OCI-LY3 (cell line): Measurements from ENCODE around the gene SIN3B.
"Not testable (repeated sequence)": the region's sequence is repeated elsewhere in the genome, so short reads cannot be mapped to it uniquely, and the experiment has no call there.

Source experiments
- H2AFZ ChIP-seq: fragments of 200-600, 300-600 bp; shearing (Covaris generic); 2 replicates; pipeline ENCODE4 v1.6.0; 2014; ENCODE audit warnings: antibody characterized with exemption, low read depth, low read length
- H3K27ac ChIP-seq: fragments of 200-600, 300-600 bp; sonication (generic); 2 replicates; pipeline ENCODE4 v1.5.1; 2014; ENCODE audit warnings: mild to moderate bottlenecking, low read length, moderate library complexity, mixed read lengths
- H3K27me3 ChIP-seq: fragments of 200-600, 300-600 bp; sonication (generic); 2 replicates; pipeline ENCODE4 v1.6.1; 2014; ENCODE audit warnings: low read depth, low read length, mixed read lengths
- H3K36me3 ChIP-seq: fragments of 200-600, 300-600 bp; sonication (generic); replicated peaks from 2 replicates; pipeline ENCODE3; 2014; ENCODE audit warnings: low read depth, low read length, mixed read lengths
- H3K4me1 ChIP-seq: fragments of 300-600, 200-600 bp; sonication (generic); 2 replicates; pipeline ENCODE4 v1.6.1; 2014; ENCODE audit warnings: low read length, mixed read lengths
- H3K4me2 ChIP-seq: fragments of 200-600, 300-600 bp; sonication (generic); 2 replicates; pipeline ENCODE4 v1.6.1; 2014; ENCODE audit warnings: low read length, mixed read lengths
- H3K4me3 ChIP-seq: fragments of 300-600, 200-600 bp; sonication (generic); 2 replicates; pipeline ENCODE4 v1.5.1; 2014; ENCODE audit warnings: antibody characterized with exemption, mild to moderate bottlenecking, low read length, moderate library complexity
- H3K79me2 ChIP-seq: fragments of 300-600, 200-600 bp; shearing (Covaris generic); 2 replicates; pipeline ENCODE4 v1.6.1; 2014; ENCODE audit warnings: mild to moderate bottlenecking, low read length, mixed read lengths
- H3K9ac ChIP-seq: fragments of 300-600, 200-600 bp; shearing (Covaris generic); 2 replicates; pipeline ENCODE4 v1.6.0; 2014; ENCODE audit warnings: mild to moderate bottlenecking, low read length, moderate library complexity
- H3K9me3 ChIP-seq: fragments of 200-600, 300-600 bp; shearing (Covaris generic); 2 replicates; pipeline ENCODE4 v1.6.1; 2014; ENCODE audit warnings: low read length, mixed read lengths; ENCODE audit not compliant: insufficient read depth
- H4K20me1 ChIP-seq: fragments of 200-600, 300-600 bp; sonication (generic); 2 replicates; pipeline ENCODE4 v1.6.1; 2016; ENCODE audit warnings: low read length, mixed read lengths; ENCODE audit not compliant: insufficient read depth
- EZH2phosphoT487 ChIP-seq: fragments of 200-600 bp; shearing (Covaris generic); IDR thresholded peaks from 2 replicates; pipeline ENCODE4 v1.6.1; 2018; ENCODE audit warnings: antibody characterized with exemption, mixed run types, low read depth
- TF ChIP-seq, protein P1 (sequence below): fragments of 200-600, 300-600 bp; sonication (generic); IDR thresholded peaks from 2 replicates; pipeline ENCODE4 v1.5.1; 2014; ENCODE audit warnings: antibody characterized with exemption, low read length, low read depth

SIN3B gene

GRCh38 chr19:16873594-16873993 is 44.4 kb downstream of the SIN3B start:
- 0 out of 2 replicates have a peak, but pooled peaks cover 5% of the 10 kb centered on the region for H4K20me1 ChIP-seq
- H3K36me3 ChIP-seq: peaks cover 47% of the 10 kb centered on the region

DNA sequence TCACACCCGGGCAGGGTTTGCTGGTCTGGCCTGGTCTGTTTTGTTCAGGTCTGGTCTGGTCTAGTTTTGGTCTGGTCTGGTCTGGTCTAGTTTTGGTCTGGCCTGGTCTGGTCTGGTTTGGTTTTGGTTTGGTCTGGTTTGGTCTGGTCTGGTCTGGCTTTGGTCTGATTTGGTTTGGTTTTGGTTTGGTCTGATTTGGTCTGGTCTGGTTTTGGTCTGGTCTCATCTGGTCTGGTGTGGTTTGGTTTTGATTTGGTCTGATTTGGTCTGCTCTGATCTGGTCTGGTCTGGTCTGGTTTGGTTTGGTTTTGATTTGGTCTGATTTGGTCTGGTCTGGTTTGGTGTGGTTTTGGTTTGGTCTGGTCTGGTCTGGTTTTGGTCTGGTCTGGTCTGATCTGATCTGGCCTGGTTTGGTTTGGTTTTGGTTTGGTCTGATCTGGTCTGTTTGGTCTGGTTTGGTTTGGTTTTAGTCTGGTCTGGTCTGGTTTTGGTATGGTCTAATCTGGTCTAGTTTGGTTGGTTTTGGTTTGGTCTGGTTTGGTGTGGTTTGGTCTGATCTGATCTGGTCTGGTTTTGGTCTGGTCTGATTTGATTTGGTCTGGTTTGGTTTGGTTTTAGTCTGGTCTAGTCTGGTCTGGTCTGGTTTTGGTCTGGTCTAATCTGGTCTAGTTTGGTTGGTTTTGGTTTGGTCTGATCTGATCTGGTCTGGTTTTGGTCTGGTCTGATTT is 45.2 kb downstream of the SIN3B start:
- Histone ChIP-seq H3K4me1 (no peaks in the 10 kb centered on the region), H3K79me2 (peaks cover 11% of the 10 kb centered on the region), H3K9ac (no peak overlapping the region), H4K20me1 (0 out of 2 replicates have a peak, but pooled peaks cover 5% of the 10 kb centered on the region), H3K9me3 (no peaks in the 10 kb centered on the region), H2AFZ (no peak overlapping the region), H3K4me3 (no peak overlapping the region), H3K36me3 (peaks cover 54% of the 10 kb centered on the region), H3K27ac (0 out of 2 replicates have a peak overlapping the region, but pooled peaks have one; percentile 2), H3K27me3 (no peaks in the 10 kb centered on the region), H3K4me2 (no peak overlapping the region)
- TF ChIP-seq EZH2phosphoT487: no peak

More at GRCh38 chr19:16873594-16873993, 44.4 kb downstream of the SIN3B start:
- Histone ChIP-seq H2AFZ (no peak overlapping the region), H3K9ac (no peak overlapping the region), H3K27ac (no peak overlapping the region), H3K9me3 (no peaks in the 10 kb centered on the region), H3K79me2 (peaks cover 11% of the 10 kb centered on the region), H3K4me1 (no peaks in the 10 kb centered on the region), H3K4me3 (no peak overlapping the region), H3K4me2 (no peak overlapping the region), H3K27me3 (no peaks in the 10 kb centered on the region)
- TF ChIP-seq, protein P1, sequence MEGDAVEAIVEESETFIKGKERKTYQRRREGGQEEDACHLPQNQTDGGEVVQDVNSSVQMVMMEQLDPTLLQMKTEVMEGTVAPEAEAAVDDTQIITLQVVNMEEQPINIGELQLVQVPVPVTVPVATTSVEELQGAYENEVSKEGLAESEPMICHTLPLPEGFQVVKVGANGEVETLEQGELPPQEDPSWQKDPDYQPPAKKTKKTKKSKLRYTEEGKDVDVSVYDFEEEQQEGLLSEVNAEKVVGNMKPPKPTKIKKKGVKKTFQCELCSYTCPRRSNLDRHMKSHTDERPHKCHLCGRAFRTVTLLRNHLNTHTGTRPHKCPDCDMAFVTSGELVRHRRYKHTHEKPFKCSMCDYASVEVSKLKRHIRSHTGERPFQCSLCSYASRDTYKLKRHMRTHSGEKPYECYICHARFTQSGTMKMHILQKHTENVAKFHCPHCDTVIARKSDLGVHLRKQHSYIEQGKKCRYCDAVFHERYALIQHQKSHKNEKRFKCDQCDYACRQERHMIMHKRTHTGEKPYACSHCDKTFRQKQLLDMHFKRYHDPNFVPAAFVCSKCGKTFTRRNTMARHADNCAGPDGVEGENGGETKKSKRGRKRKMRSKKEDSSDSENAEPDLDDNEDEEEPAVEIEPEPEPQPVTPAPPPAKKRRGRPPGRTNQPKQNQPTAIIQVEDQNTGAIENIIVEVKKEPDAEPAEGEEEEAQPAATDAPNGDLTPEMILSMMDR: no peak
- no peak for TF ChIP-seq EZH2phosphoT487

DNA sequence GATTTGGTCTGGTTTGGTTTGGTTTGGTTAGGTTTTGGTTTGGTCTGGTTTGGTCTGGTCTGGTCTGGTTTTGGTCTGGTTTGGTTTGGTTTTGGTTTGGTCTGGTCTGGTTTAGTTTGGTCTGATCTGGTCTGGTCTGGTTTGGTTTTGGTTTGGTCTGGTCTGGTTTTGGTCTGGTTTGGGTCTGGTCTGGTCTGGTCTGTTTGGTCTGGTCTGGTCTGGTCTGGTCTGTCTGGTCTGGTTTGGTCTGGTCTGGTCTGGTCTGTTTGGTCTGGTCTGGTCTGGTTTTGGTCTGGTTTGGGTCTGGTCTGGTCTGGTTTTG is 45.7 kb downstream of the SIN3B start:
- Histone ChIP-seq H3K27ac (0 out of 2 replicates have a peak overlapping the region, but pooled peaks have one; percentile 2), H3K36me3 (peaks cover 52% of the 10 kb centered on the region), H3K79me2 (peaks cover 11% of the 10 kb centered on the region)
- not testable (repeated sequence) for H3K27me3 ChIP-seq, H3K4me1 ChIP-seq, H4K20me1 ChIP-seq, H3K9ac ChIP-seq, H3K4me2 ChIP-seq, H2AFZ ChIP-seq, H3K4me3 ChIP-seq, H3K9me3 ChIP-seq

- no peaks in the 10 kb centered on the region for H3K4me1 ChIP-seq
- H3K9ac ChIP-seq: no peak overlapping the region
- H3K9me3 ChIP-seq: no peaks in the 10 kb centered on the region
- H4K20me1 ChIP-seq: 0 out of 2 replicates have a peak, but pooled peaks cover 5% of the 10 kb centered on the region
- H3K79me2 ChIP-seq: peaks cover 11% of the 10 kb centered on the region
- no peaks in the 10 kb centered on the region for H3K27me3 ChIP-seq
- H3K4me2 ChIP-seq: no peak overlapping the region
- no peak overlapping the region for H3K27ac ChIP-seq
- TF ChIP-seq EZH2phosphoT487: no peak
- TF ChIP-seq, protein P1: no peak
- H2AFZ ChIP-seq: no peak overlapping the region
- no peak overlapping the region for H3K4me3 ChIP-seq
- H3K36me3 ChIP-seq: peaks cover 57% of the 10 kb centered on the region
Observed at GRCh38 chr19:16875584-16876555, 46.7 kb downstream of the SIN3B start.
